Measurements from ENCODE around the gene CDC25A.

The CDC25A gene

DNA sequence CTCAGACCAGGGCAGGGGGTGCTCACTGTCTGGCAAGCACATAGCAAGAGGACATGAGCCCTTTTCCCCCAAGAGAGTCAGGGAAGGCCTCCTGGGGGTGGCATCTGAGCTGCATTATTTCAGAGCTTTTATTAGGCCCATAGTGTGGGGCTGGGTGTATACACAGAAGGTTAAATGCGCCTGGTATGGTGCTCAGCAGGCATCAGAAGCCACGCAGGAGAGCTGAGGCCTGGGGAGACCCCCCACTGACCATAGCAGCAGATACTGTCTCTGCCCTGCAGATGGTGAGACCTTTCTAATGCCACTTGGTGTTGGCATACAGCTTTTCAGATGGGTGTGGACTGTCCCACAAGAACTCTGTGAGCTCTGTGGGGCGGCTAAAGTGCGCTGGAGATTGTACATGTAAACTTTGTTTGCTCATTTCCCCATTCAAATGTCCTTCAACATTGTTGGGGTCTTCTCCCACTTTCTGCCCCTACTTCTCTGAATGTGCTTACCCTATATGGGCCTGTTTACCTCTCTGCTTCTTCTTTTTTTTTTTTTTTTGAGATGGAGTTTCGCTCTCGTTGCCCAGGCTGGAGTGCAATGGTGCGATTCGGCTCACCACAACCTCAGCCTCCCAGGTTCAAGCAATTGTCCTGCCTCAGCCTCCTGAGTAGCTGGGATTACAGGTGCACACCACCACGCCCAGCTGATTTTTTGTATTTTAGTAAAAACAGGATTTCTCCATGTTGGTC, 62.2 kb downstream of the CDC25A start:
- ATAC-seq, result no peak
- no peak for TF ChIP-seq SNAI2 (CRISPR knock-in tag; IDR thresholded peaks at IDR 0.05)
- TF ChIP-seq, protein P1, sequence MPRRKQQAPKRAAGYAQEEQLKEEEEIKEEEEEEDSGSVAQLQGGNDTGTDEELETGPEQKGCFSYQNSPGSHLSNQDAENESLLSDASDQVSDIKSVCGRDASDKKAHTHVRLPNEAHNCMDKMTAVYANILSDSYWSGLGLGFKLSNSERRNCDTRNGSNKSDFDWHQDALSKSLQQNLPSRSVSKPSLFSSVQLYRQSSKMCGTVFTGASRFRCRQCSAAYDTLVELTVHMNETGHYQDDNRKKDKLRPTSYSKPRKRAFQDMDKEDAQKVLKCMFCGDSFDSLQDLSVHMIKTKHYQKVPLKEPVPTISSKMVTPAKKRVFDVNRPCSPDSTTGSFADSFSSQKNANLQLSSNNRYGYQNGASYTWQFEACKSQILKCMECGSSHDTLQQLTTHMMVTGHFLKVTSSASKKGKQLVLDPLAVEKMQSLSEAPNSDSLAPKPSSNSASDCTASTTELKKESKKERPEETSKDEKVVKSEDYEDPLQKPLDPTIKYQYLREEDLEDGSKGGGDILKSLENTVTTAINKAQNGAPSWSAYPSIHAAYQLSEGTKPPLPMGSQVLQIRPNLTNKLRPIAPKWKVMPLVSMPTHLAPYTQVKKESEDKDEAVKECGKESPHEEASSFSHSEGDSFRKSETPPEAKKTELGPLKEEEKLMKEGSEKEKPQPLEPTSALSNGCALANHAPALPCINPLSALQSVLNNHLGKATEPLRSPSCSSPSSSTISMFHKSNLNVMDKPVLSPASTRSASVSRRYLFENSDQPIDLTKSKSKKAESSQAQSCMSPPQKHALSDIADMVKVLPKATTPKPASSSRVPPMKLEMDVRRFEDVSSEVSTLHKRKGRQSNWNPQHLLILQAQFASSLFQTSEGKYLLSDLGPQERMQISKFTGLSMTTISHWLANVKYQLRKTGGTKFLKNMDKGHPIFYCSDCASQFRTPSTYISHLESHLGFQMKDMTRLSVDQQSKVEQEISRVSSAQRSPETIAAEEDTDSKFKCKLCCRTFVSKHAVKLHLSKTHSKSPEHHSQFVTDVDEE (CRISPR knock-in tag; IDR thresholded peaks at IDR 0.05), result no peak
- no peak for TF ChIP-seq ARNTL (CRISPR knock-in tag; IDR thresholded peaks at IDR 0.05; ENCODE audit: borderline replicate concordance, low read depth)
- no peak for TF ChIP-seq ZFP3 (CRISPR knock-in tag; IDR thresholded peaks at IDR 0.05)
- TF ChIP-seq, protein P2, sequence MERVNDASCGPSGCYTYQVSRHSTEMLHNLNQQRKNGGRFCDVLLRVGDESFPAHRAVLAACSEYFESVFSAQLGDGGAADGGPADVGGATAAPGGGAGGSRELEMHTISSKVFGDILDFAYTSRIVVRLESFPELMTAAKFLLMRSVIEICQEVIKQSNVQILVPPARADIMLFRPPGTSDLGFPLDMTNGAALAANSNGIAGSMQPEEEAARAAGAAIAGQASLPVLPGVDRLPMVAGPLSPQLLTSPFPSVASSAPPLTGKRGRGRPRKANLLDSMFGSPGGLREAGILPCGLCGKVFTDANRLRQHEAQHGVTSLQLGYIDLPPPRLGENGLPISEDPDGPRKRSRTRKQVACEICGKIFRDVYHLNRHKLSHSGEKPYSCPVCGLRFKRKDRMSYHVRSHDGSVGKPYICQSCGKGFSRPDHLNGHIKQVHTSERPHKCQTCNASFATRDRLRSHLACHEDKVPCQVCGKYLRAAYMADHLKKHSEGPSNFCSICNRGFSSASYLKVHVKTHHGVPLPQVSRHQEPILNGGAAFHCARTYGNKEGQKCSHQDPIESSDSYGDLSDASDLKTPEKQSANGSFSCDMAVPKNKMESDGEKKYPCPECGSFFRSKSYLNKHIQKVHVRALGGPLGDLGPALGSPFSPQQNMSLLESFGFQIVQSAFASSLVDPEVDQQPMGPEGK (CRISPR knock-in tag; IDR thresholded peaks at IDR 0.05; ENCODE audit: borderline replicate concordance), result no peak

DNA sequence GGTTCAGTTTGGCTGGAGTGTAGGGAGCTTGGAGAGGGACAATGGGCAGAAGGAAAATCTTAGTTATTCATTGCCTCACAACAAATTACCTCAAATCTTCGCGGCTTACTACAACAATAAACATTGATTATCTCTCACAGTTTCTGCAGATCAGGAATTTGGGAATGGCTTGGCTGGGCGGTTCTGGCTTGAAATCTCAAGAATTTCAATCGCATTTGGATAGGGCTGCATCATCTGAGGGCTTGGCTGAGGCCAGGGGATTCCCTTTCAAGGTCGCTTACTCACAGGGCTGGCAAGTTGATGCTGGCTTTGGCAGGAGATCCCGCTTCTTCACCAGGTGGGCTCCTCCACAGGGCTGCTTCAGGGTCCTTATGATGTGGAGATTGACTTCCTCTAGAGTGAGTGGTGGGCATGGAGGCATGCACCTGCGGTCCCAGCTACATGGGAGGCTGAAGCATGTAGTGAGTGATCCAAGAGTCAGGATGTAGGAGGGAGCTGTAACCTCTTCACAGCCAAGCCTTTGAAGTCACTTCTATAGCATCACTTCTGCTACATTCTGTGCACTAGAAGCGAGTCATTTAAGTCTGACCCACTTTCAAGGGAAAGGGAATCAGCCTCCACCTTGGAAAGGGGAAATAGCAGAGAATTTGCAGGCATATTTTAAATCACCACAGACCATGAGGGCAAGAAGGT, 63.1 kb downstream of the CDC25A start:
- no peak; the same call in 2 of the 3 replicates for ATAC-seq
- TF ChIP-seq TOX (CRISPR knock-in tag; IDR thresholded peaks at IDR 0.05; ENCODE audit: borderline replicate concordance) (no peak), ISL1 (CRISPR knock-in tag; IDR thresholded peaks at IDR 0.05) (no peak), ZFP3 (CRISPR knock-in tag; IDR thresholded peaks at IDR 0.05) (no peak), OSR1 (CRISPR knock-in tag; IDR thresholded peaks at IDR 0.05) (no peak), ESRRG (CRISPR knock-in tag; IDR thresholded peaks at IDR 0.05) (no peak), GLIS3 (CRISPR knock-in tag; IDR thresholded peaks at IDR 0.05) (no peak)

DNA sequence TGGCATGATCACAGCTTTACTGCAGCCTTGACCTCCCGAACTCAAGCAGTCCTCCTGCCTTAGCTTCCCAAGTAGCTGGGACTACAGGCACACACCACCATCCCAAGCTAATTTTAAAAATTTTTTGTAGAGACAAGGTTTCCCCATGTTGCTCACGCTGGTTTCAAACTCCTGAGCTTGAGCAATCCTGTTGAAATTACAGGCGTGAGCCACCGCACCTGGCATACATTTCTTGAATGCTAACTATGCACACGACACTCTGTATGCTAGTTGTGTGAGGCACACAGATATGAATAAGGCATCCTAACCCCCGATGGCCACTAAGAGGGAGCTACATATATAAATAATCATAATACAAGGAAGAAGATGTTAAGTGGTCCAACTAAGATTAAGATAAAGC, 64.9 kb downstream of the CDC25A start:
- no peak for ATAC-seq
- TF ChIP-seq ZFP30 (CRISPR knock-in tag; IDR thresholded peaks at IDR 0.05), result no peak
- no peak for TF ChIP-seq ZNF8 (CRISPR knock-in tag; IDR thresholded peaks at IDR 0.05)
- no peak for TF ChIP-seq CSDC2 (CRISPR knock-in tag; IDR thresholded peaks at IDR 0.05)
- TF ChIP-seq BACH2 (CRISPR knock-in tag; IDR thresholded peaks at IDR 0.05; ENCODE audit: borderline replicate concordance), result no peak
- TF ChIP-seq, protein P1 (CRISPR knock-in tag; IDR thresholded peaks at IDR 0.05), result no peak
- no peak for TF ChIP-seq ISL1 (CRISPR knock-in tag; IDR thresholded peaks at IDR 0.05)
- no peak for TF ChIP-seq TCF4 (CRISPR knock-in tag; IDR thresholded peaks at IDR 0.05; ENCODE audit: borderline replicate concordance)
- TF ChIP-seq, protein P3, sequence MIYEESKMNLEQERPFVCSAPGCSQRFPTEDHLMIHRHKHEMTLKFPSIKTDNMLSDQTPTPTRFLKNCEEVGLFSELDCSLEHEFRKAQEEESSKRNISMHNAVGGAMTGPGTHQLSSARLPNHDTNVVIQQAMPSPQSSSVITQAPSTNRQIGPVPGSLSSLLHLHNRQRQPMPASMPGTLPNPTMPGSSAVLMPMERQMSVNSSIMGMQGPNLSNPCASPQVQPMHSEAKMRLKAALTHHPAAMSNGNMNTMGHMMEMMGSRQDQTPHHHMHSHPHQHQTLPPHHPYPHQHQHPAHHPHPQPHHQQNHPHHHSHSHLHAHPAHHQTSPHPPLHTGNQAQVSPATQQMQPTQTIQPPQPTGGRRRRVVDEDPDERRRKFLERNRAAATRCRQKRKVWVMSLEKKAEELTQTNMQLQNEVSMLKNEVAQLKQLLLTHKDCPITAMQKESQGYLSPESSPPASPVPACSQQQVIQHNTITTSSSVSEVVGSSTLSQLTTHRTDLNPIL (CRISPR knock-in tag; IDR thresholded peaks at IDR 0.05; ENCODE audit: low read depth), result no peak
- TF ChIP-seq, protein P2 (CRISPR knock-in tag; IDR thresholded peaks at IDR 0.05; ENCODE audit: borderline replicate concordance), result no peak
- TF ChIP-seq ZFP3 (CRISPR knock-in tag; IDR thresholded peaks at IDR 0.05), result no peak
- TF ChIP-seq PPARA (CRISPR knock-in tag; IDR thresholded peaks at IDR 0.05; ENCODE audit: borderline replicate concordance), result no peak
- TF ChIP-seq, protein P4, sequence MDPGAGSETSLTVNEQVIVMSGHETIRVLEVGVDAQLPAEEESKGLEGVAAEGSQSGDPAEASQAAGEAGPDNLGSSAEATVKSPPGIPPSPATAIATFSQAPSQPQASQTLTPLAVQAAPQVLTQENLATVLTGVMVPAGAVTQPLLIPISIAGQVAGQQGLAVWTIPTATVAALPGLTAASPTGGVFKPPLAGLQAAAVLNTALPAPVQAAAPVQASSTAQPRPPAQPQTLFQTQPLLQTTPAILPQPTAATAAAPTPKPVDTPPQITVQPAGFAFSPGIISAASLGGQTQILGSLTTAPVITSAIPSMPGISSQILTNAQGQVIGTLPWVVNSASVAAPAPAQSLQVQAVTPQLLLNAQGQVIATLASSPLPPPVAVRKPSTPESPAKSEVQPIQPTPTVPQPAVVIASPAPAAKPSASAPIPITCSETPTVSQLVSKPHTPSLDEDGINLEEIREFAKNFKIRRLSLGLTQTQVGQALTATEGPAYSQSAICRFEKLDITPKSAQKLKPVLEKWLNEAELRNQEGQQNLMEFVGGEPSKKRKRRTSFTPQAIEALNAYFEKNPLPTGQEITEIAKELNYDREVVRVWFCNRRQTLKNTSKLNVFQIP (CRISPR knock-in tag; IDR thresholded peaks at IDR 0.05; ENCODE audit: borderline replicate concordance, low read depth), result no peak
- TF ChIP-seq ZNF565 (CRISPR knock-in tag; conservative IDR thresholded peaks at IDR 0.05; ENCODE audit: low read depth), result no peak
- TF ChIP-seq ARNTL (CRISPR knock-in tag; IDR thresholded peaks at IDR 0.05; ENCODE audit: borderline replicate concordance, low read depth), result no peak

Measured in SK-N-SH treated with all-trans-retinoic acid at 6 μM for 48 hours (cell line).